K562 (cell line): ENCODE measurements around the gene THOC7. TPM values are rescaled to one million over a fixed set of nuclear protein-coding genes. Genes with fewer than 3 reads are reported as not detected.

Experiments
- ATAC-seq: fragments of 200-7000 bp; cut with Tn5 transposase; 3 replicates; pipeline ENCODE4 v1.9.1; 2020; ENCODE audit warnings: moderate library complexity
- BruUV-seq: library from RNA; stranded (reverse); fragments of 400-500 nt; replicated peaks from 2 replicates; lab custom pipeline; 2021; lab: Mats Ljungman, UMichigan
- CTCF ChIA-PET: fragments of 300-600 bp; formaldehyde crosslinking; extraction: SDS; loops from one replicate; lab custom pipeline; 2021; ENCODE audit warnings: low intra/inter-chr PET ratio; lab: Yijun Ruan, JAX
- POLR2A ChIA-PET: fragments of 300-600, 350-650 bp; sonication (Branson Sonifier 250); formaldehyde crosslinking; extraction: SDS; loops from one replicate; lab custom pipeline; 2021; ENCODE audit warnings: antibody characterized with exemption, inconsistent platforms; lab: Yijun Ruan, JAX
- DNase-seq, 4 experiments: peaks; one replicate each; pipeline versions ENCODE4 v3.0.0 to v3.0.0-alpha.2; 2011 to 2018; ENCODE audit warnings: low spot score in 3 of 4, mixed read lengths in 3 of 4; ENCODE audit errors: extremely low read depth in 1 of 4
- FAIRE-seq: peaks from 2 replicates; lab custom pipeline; 2011; peaks lifted over from hg19 to GRCh38; lab: Jason Lieb, UNC
- H2AFZ ChIP-seq: 2 replicates; pipeline ENCODE4 v1.6.0; 2011; ENCODE audit warnings: low read depth, low read length, control low read depth, inconsistent platforms
- H3K27ac ChIP-seq: fragments of 200-600 bp; 3 replicates; pipeline ENCODE4 v1.8.0; 2011; ENCODE audit warnings: low read depth, mild to moderate bottlenecking, control low read depth, inconsistent platforms, low read length, moderate library complexity, mixed read lengths; ENCODE audit errors: extremely low read depth
- H3K27me3 ChIP-seq, 2 experiments: fragments of 300-600 bp in 1 of 2; 2 replicates in 1 of 2; 3 replicates in 1 of 2; pipeline versions ENCODE4 v1.6.0 to v1.8.0; 2011; ENCODE audit warnings: inconsistent platforms in 2 of 2, low read length in 2 of 2, mild to moderate bottlenecking in 1 of 2, mixed read lengths in 1 of 2, moderate library complexity in 1 of 2; ENCODE audit not compliant: control insufficient read depth in 2 of 2, insufficient read depth in 2 of 2
- H3K36me3 ChIP-seq: fragments of 300-600 bp; 3 replicates; pipeline ENCODE4 v1.8.0; 2011; ENCODE audit warnings: mild to moderate bottlenecking, low read length, inconsistent platforms; ENCODE audit not compliant: control insufficient read depth, insufficient read depth
- H3K4me1 ChIP-seq, 2 experiments: fragments of 200-600 bp in 1 of 2; replicated peaks in 1 of 2; 2 replicates in 1 of 2; 3 replicates in 1 of 2; pipeline versions ENCODE4 v1.5.1 to v1.8.0; 2011; ENCODE audit warnings: inconsistent platforms in 2 of 2, low read length in 2 of 2, mild to moderate bottlenecking in 1 of 2, mixed read lengths in 1 of 2, moderate library complexity in 1 of 2; ENCODE audit not compliant: control insufficient read depth in 2 of 2, insufficient read depth in 2 of 2
- H3K4me2 ChIP-seq: 2 replicates; pipeline ENCODE4 v1.6.1; 2011; ENCODE audit warnings: low read length, control low read depth, inconsistent platforms, mixed read lengths; ENCODE audit not compliant: insufficient read depth
- H3K4me3 ChIP-seq: fragments of 200-600 bp; sonication (generic), shearing (Covaris generic); 2 replicates; pipeline ENCODE4 v1.5.1; 2016; ENCODE audit warnings: control low read depth, inconsistent platforms
- H3K79me2 ChIP-seq: fragments of 200-600 bp; 3 replicates; pipeline ENCODE4 v1.8.0; 2011; ENCODE audit warnings: low read length, inconsistent platforms; ENCODE audit not compliant: control insufficient read depth, insufficient read depth
- H3K9ac ChIP-seq, 2 experiments: 2 replicates each; pipeline versions ENCODE4 v1.6.0 to v1.6.1; 2011; ENCODE audit warnings: low read depth in 2 of 2, low read length in 2 of 2, control low read depth in 1 of 2, inconsistent platforms in 1 of 2, mild to moderate bottlenecking in 1 of 2, mixed read lengths in 1 of 2; ENCODE audit not compliant: insufficient read depth in 1 of 2
- H3K9me1 ChIP-seq: one replicate; pipeline ENCODE4 v1.6.0; 2011; ENCODE audit warnings: inconsistent platforms, mild to moderate bottlenecking, low read length, moderate library complexity; ENCODE audit not compliant: control insufficient read depth, insufficient read depth
- H3K9me3 ChIP-seq: replicated peaks from 2 replicates; pipeline ENCODE4 v1.5.1; 2011; ENCODE audit warnings: low read depth, low read length, inconsistent platforms; ENCODE audit not compliant: control insufficient read depth, insufficient read depth
- H4K20me1 ChIP-seq: replicated peaks from 2 replicates; pipeline ENCODE4 v1.6.1; 2011; ENCODE audit warnings: low read length, inconsistent platforms, mixed read lengths; ENCODE audit not compliant: control insufficient read depth, insufficient read depth
- HDAC1 ChIP-seq, 2 experiments: fragments of 450-650 bp; IDR thresholded peaks; 2 replicates each; pipeline ENCODE4 v1.6.1; 2016 to 2017; ENCODE audit warnings: inconsistent platforms in 1 of 2, mild to moderate bottlenecking in 1 of 2, moderate library complexity in 1 of 2
- WGBS: fragments of 100-300 bp; shearing (Covaris generic); methylation state at CpG from one replicate; pipeline ENCODE4 v1.1.6; 2016; ENCODE audit warnings: low coverage, mixed read lengths; ENCODE audit not compliant: insufficient coverage; ENCODE audit errors: missing lambda C conversion rate; 5-methylcytosine and 5-hydroxymethylcytosine counted together
- in situ Hi-C: fragments of 300-500 bp; cut with MboI; formaldehyde crosslinking; loops from 4 replicates; pipeline ENCODE4 v1.15.0; 2018; ENCODE audit warnings: inconsistent platforms, mixed read lengths
- intact Hi-C: fragments of 100-400 bp; cut with micrococcal nuclease; formaldehyde crosslinking; loops from 2 replicates; pipeline ENCODE4 v1.14.2; 2022
- polyA plus RNA-seq, 8 experiments: library from polyadenylated mRNA; depleted of rRNA in 4 of 8; stranded (reverse) in 5 of 8; unstranded in 3 of 8; fragments of >200 nt; fragmentation: Nextera tagmentation in 2 of 8; fragmentation: Illumina TruSeq in 1 of 8; extraction: Ambion mirVana in 2 of 8; extraction: Trizol in 1 of 8; gene quantifications; 2 replicates each; pipeline versions ENCODE4 v1.2.1 to v1.2.3, GENCODE V29; 2011 to 2014; ENCODE audit warnings: inconsistent platforms in 1 of 8, missing spikeins in 1 of 8
- total RNA-seq, 7 experiments: library from RNA; depleted of rRNA in 6 of 7; stranded (reverse); fragments of >200 nt in 6 of 7; fragmentation: Illumina TruSeq in 2 of 7; extraction: Trizol in 2 of 7; gene quantifications; 2 replicates each; pipeline versions ENCODE4 v1.2.1 to v1.2.3, GENCODE V29; 2011 to 2021; ENCODE audit warnings: low replicate concordance in 1 of 7
- TF ChIP-seq, protein P1 (sequence below), 2 experiments: fragments of 450-650 bp in 1 of 2; sonication (generic) in 1 of 2; formaldehyde crosslinking in 1 of 2; IDR thresholded peaks in 1 of 2; conservative IDR thresholded peaks in 1 of 2; 2 replicates each; pipeline versions ENCODE4 v1.6.1 to v1.8.1; 2016 to 2023; ENCODE audit warnings: mild to moderate bottlenecking in 2 of 2, moderate library complexity in 2 of 2, inconsistent platforms in 1 of 2, missing genetic modification reagents in 1 of 2
- TF ChIP-seq, protein P2 (sequence below), 3 experiments: fragments of 200-800 bp in 1 of 3; fragments of 250-450 bp in 1 of 3; fragments of 450-650 bp in 1 of 3; sonication (Bioruptor Pico) in 1 of 3; sonication (Bioruptor generic) in 1 of 3; formaldehyde crosslinking in 1 of 3; IDR thresholded peaks; 2 replicates each; pipeline versions ENCODE4 v1.6.1 to v1.8.0; 2016 to 2022; ENCODE audit warnings: mild to moderate bottlenecking in 2 of 3, missing genetic modification characterization in 2 of 3, missing compliant biosample characterization in 1 of 3, moderate library complexity in 1 of 3

THOC7 gene
- total and polyA plus RNA-seq, 9 of the 15 experiments (the other 6 are each of a cell fraction or from before 2014, with no cell fraction given) = 56.5 to 129 (median 94.7) TPM

DNA sequence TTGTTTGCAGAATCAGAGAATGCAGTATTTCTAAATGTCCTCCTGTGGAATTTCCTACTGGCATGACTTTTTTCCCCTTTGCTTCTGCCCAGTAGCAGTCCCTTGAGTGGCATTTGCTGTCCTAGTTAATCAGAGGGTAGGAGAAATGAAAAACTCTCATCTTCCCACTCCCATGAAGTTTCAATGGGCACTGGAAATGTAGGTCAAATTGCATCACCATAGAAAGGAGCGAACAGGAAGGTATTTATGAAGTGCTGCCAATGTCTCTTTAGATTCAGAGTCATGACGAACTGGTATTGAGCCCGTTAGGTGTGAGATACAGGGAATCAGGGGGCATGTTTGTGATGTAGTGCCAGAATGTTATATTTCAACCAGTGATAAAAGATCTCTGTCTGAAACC, 23.3 kb upstream of the THOC7 start:
- H2AFZ ChIP-seq = no peak overlapping the region
- in situ Hi-C loops (no loop called here), intact Hi-C loops (no loop called here)
- ATAC-seq = no peak
- H3K4me3 ChIP-seq = no peak overlapping the region
- WGBS = 88% methylated on average over 3 of the region's 3 CpGs
- CTCF ChIA-PET = no interaction called here
- no peaks in the 10 kb centered on the region for H3K9me1 ChIP-seq
- H3K4me2 ChIP-seq = no peak overlapping the region
- TF ChIP-seq HDAC1 (IDR thresholded peaks at IDR 0.05) = no peak
- TF ChIP-seq, protein P1, sequence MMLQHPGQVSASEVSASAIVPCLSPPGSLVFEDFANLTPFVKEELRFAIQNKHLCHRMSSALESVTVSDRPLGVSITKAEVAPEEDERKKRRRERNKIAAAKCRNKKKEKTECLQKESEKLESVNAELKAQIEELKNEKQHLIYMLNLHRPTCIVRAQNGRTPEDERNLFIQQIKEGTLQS (IDR thresholded peaks at IDR 0.05) = 0 out of 2 replicates have a peak, but pooled peaks have one; percentile 14
- TF ChIP-seq, protein P1 (CRISPR knock-in tag; conservative IDR thresholded peaks at IDR 0.05) = no peak
- TF ChIP-seq, protein P2, sequence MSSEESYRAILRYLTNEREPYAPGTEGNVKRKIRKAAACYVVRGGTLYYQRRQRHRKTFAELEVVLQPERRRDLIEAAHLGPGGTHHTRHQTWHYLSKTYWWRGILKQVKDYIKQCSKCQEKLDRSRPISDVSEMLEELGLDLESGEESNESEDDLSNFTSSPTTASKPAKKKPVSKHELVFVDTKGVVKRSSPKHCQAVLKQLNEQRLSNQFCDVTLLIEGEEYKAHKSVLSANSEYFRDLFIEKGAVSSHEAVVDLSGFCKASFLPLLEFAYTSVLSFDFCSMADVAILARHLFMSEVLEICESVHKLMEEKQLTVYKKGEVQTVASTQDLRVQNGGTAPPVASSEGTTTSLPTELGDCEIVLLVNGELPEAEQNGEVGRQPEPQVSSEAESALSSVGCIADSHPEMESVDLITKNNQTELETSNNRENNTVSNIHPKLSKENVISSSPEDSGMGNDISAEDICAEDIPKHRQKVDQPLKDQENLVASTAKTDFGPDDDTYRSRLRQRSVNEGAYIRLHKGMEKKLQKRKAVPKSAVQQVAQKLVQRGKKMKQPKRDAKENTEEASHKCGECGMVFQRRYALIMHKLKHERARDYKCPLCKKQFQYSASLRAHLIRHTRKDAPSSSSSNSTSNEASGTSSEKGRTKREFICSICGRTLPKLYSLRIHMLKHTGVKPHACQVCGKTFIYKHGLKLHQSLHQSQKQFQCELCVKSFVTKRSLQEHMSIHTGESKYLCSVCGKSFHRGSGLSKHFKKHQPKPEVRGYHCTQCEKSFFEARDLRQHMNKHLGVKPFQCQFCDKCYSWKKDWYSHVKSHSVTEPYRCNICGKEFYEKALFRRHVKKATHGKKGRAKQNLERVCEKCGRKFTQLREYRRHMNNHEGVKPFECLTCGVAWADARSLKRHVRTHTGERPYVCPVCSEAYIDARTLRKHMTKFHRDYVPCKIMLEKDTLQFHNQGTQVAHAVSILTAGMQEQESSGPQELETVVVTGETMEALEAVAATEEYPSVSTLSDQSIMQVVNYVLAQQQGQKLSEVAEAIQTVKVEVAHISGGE (CRISPR knock-in tag; IDR thresholded peaks at IDR 0.05) = peak in 1 of 3 experiments; percentile 38; a peak in 1 of 6 replicates
- TF ChIP-seq, all 486 proteins: peak for 2
- Histone ChIP-seq H3K9ac (no peak overlapping the region), H4K20me1 (no peaks in the 10 kb centered on the region), H3K36me3 (no peaks in the 10 kb centered on the region), H3K27ac (no peak overlapping the region), H3K79me2 (peaks cover 11% of the 10 kb centered on the region; the same call in 2 of the 3 replicates), H3K9me3 (no peaks in the 10 kb centered on the region), H3K4me1 (peaks cover 0 to 3% of the 10 kb centered on the region in 2 experiments; a peak in 2 of 5 replicates), H3K27me3 (no peaks in the 10 kb centered on the region)
- BruUV-seq = no TSS peak
- FAIRE-seq (no peak), DNase-seq (no peak)
- POLR2A ChIA-PET = no interaction called here
